Activated CD4-positive, alpha-beta T cell treated with anti-CD3 and anti-CD28 coated beads, Interleukin-2, Interleukin-6, amounts not matched to agents 100 ng/mL and 50 ng/mL, durations not matched to agents 16 hours and 8 hours (primary cell): ENCODE results near the gene OLA1.

Source experiments
- DNase-seq: peaks from one replicate; pipeline ENCODE4 v3.0.0-alpha.2; 2020

OLA1 gene

GRCh38 chr2:174112073-174112472 lies 136.3 kb downstream of the OLA1 start:
- no peak for DNase-seq

GRCh38 chr2:174108579-174108978 lies 139.8 kb downstream of the OLA1 start:
- no peak for DNase-seq

- DNase-seq, result no peak
These were observed 141.6 kb downstream of the OLA1 start for GRCh38 chr2:174106736-174107135.

GRCh38 chr2:174094542-174094941 lies 153.8 kb downstream of the OLA1 start:
- DNase-seq, result no peak

- DNase-seq, result no peak
These were observed 157.9 kb downstream of the OLA1 start for GRCh38 chr2:174090476-174090875.

GRCh38 chr2:174088706-174089460 lies 159.4 kb downstream of the OLA1 start:
- no peak for DNase-seq

- DNase-seq, result no peak
These were observed 161.6 kb downstream of the OLA1 start for GRCh38 chr2:174086708-174087107.

GRCh38 chr2:174085781-174086180 lies 162.6 kb downstream of the OLA1 start:
- DNase-seq, result no peak

- no peak for DNase-seq
These were observed 164.4 kb downstream of the OLA1 start for GRCh38 chr2:174083843-174084458.

GRCh38 chr2:174080672-174081121 lies 167.6 kb downstream of the OLA1 start:
- DNase-seq, result no peak

GRCh38 chr2:174078275-174078674 lies 170.1 kb downstream of the OLA1 start:
- no peak for DNase-seq

GRCh38 chr2:174076975-174077374 lies 171.4 kb downstream of the OLA1 start:
- DNase-seq, result no peak

GRCh38 chr2:174076040-174076439 lies 172.3 kb downstream of the OLA1 start:
- DNase-seq, result no peak

- DNase-seq, result no peak
These were observed 173.5 kb downstream of the OLA1 start for GRCh38 chr2:174074831-174075230.

- no peak for DNase-seq
These were observed 175.5 kb downstream of the OLA1 start for GRCh38 chr2:174072857-174073256.

- DNase-seq, result no peak
These were observed 176.3 kb downstream of the OLA1 start for GRCh38 chr2:174072069-174072468.

- DNase-seq, result no peak
These were observed 177.0 kb downstream of the OLA1 start for GRCh38 chr2:174071321-174071720.

GRCh38 chr2:174070281-174070680 lies 178.1 kb downstream of the OLA1 start:
- DNase-seq, result no peak

GRCh38 chr2:174067815-174068214 lies 180.5 kb downstream of the OLA1 start:
- DNase-seq, result no peak

- no peak for DNase-seq
These were observed 181.5 kb downstream of the OLA1 start for GRCh38 chr2:174066871-174067270.

GRCh38 chr2:174063492-174064092 lies 184.7 kb downstream of the OLA1 start:
- no peak for DNase-seq

- DNase-seq, result no peak
These were observed 185.4 kb downstream of the OLA1 start for GRCh38 chr2:174062934-174063333.

- DNase-seq, result no peak
These were observed 188.5 kb downstream of the OLA1 start for GRCh38 chr2:174059884-174060244.

GRCh38 chr2:174059178-174059883 lies 189.0 kb downstream of the OLA1 start:
- no peak for DNase-seq
